ENCODE measurements around the gene SCGB3A1.

SCGB3A1 gene

GRCh38 chr5:180606215-180606785 lies 15.0 kb upstream of the SCGB3A1 start:
- in situ Hi-C loops (cut with MboI; ENCODE audit: low sequenced_read_pairs), result no loop called here

GRCh38 chr5:180605554-180606214 lies 14.4 kb upstream of the SCGB3A1 start:
- in situ Hi-C loops (cut with MboI; ENCODE audit: low sequenced_read_pairs), result no loop called here

- in situ Hi-C loops (cut with MboI; ENCODE audit: low sequenced_read_pairs), result no loop called here
Observed at GRCh38 chr5:180604271-180604670, 13.0 kb upstream of the SCGB3A1 start.

DNA sequence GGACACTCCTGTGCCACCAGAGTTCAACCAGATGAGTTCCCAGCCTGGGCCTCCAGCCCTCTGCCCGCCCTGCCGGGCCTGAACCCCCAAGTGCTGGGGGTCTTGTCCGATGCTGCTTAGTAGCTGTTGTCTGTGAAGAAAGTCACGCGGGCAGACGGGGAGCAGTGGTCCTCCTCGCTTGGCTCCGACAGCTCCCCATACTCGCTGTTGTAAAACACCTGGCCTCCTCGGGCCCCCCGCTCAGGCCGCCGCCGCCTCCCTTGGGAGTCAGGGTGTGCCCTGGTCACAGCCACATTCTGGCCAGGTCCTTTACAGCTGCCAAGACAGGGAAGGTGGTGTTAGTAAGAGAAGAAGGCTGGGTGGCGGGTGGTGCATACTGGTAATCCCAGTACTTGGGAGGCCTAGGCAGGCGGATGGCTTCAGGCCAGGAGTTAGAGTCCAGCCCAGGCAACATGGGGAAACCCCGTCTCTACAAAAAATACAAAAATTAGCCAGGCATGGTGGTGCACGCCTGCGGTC lies 11.8 kb upstream of the SCGB3A1 start:
- in situ Hi-C loops (cut with MboI; ENCODE audit: low sequenced_read_pairs), result no loop called here

- in situ Hi-C loops (cut with MboI; ENCODE audit: low sequenced_read_pairs), result no loop called here
Observed at GRCh38 chr5:180602481-180603075, 11.3 kb upstream of the SCGB3A1 start.

GRCh38 chr5:180601591-180602480 lies 10.5 kb upstream of the SCGB3A1 start:
- in situ Hi-C loops (cut with MboI; ENCODE audit: low sequenced_read_pairs), result no loop called here

- in situ Hi-C loops (cut with MboI; ENCODE audit: low sequenced_read_pairs), result no loop called here
Observed at GRCh38 chr5:180600554-180601041, 9.3 kb upstream of the SCGB3A1 start.

GRCh38 chr5:180599981-180600553 lies 8.8 kb upstream of the SCGB3A1 start:
- in situ Hi-C loops (cut with MboI; ENCODE audit: low sequenced_read_pairs), result no loop called here

DNA sequence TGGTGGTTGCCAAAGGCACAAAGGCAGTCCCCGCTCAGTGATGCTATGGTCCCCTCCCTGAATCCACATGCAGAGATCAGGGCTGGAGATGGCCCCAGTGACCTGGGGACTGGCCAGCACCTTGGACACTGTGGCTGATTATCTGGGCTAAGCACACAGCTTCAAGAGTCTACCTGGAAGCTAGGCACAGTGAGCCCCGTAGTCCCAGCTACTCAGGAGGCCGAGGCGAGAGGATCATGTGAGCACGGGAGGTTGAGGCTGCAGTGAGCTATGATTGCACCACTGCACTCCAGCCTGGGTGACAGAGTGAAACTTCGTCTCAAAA lies 8.3 kb upstream of the SCGB3A1 start:
- in situ Hi-C loops (cut with MboI; ENCODE audit: low sequenced_read_pairs), result no loop called here

- in situ Hi-C loops (cut with MboI; ENCODE audit: low sequenced_read_pairs), result no loop called here
Observed at GRCh38 chr5:180598797-180599589, 7.7 kb upstream of the SCGB3A1 start.

- in situ Hi-C loops (cut with MboI; ENCODE audit: low sequenced_read_pairs), result no loop called here
Observed at GRCh38 chr5:180598316-180598701, 7.0 kb upstream of the SCGB3A1 start.

- in situ Hi-C loops (cut with MboI; ENCODE audit: low sequenced_read_pairs), result no loop called here
Observed at GRCh38 chr5:180596668-180597231, 5.5 kb upstream of the SCGB3A1 start.

DNA sequence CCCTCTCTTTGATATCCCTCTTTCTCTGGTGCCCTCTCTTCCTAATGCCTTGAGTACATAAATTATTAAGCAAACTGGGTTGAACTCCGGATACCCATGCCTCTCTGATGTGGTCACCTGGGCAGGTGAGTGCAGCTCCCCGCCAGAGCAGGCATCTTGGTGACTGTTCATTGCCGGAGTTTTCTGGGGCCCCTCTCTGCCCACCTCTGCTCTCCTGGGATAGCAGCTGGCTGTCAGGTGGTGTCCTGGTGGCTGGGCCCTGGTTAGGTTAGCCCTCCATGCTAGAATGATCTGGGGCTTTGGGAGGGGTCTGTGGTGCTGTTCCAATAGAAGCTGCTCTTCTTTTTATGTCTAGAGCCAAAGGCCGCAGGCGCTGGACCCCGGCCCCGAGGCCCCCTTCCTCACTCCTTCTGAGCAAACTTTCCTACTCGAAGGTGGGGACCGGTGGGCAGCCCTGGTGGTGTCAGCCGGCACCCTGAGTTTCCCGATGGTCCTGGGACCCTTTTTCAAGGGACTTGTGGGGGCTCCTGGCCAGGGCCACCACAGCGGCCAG lies 4.9 kb upstream of the SCGB3A1 start:
- in situ Hi-C loops (cut with MboI; ENCODE audit: low sequenced_read_pairs), result no loop called here

DNA sequence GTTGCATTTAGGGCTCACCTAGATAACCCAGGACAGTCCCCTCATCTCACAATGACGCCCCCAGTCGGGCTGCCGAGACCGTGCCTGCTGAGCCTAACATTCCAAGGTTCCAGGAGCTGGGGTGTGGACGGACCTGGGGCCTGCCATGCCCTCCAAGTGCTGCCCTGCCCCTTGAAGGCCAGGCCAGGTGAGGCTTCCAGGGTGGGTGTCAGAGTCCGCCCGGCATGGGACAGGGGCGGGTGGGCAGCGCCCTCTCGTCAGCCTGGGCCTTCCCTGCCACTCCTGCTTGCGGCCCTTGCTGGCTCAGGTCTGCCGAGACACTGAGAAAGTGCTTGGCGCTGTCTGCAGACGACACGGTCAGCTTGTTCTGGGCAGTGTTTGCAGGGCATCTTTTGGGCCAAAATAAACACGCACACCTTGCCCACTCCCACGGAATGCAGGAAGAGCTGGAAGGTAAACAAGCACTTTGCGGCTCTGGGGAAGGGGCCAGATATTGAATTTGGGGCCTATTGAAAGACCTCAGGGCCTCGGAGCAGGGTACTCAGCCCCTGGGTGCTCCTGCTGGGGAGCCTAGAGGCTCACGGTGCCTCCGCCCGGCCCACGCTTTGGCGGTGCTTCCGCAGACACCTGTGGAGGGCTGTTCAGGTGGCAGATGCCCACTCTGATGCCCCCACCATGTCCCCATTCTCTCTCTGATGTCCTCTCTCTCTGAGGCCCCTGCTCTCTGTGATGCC lies 4.2 kb upstream of the SCGB3A1 start:
- in situ Hi-C loops (cut with MboI; ENCODE audit: low sequenced_read_pairs), result no loop called here

- in situ Hi-C loops (cut with MboI; ENCODE audit: low sequenced_read_pairs), result no loop called here
Observed at GRCh38 chr5:180595046-180595379, 3.7 kb upstream of the SCGB3A1 start.

DNA sequence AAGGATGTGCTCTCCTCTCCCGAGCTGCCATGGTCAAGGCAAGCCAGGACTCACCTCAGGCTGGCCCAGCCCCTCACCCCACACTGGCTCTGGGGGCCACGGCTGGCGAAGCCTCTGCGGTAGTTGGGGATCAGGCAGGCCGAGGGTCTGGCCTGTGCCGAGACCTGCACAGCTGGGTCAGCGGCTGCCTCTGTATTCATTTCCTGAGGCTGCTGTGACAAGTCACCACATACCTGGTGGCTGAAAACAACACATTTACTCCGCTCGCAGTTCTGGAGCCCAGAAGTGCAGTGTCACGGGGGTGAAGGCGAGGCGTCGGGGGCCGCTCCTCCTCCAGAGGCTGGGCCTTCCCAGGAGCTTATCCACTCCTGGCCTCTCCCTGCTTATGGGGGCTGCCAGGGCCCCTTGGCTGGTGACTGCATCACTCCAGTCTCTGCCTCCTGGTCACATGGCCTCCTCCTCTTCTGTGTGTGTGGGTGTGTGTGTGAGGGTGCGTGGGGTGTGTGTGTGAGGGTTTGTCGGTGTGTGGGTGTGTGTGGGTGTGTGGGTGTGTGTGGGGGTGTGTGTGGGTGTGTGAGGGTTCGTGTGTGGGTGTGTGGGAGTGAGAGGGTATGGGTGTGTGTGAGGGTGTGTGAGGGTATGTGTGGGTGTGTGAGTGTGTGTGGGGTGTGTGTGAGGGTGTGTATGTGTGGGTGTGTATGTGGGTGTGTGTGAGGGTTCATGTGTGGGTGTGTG lies 3.2 kb upstream of the SCGB3A1 start:
- in situ Hi-C loops (cut with MboI; ENCODE audit: low sequenced_read_pairs), result no loop called here

GRCh38 chr5:180593446-180594206 lies 2.3 kb upstream of the SCGB3A1 start:
- in situ Hi-C loops (cut with MboI; ENCODE audit: low sequenced_read_pairs), result no loop called here

GRCh38 chr5:180592176-180592575 lies 877 bp upstream of the SCGB3A1 start:
- in situ Hi-C loops (cut with MboI; ENCODE audit: low sequenced_read_pairs), result no loop called here

Data from HL-60/S4 (cell line).